ENCODE measurements around the gene PYGO1. TPM values are rescaled to one million over a fixed set of nuclear protein-coding genes. Genes with fewer than 3 reads are reported as not detected.

PYGO1 gene
- total RNA-seq, 2 experiments from 2014 or later, result not detected

- Histone ChIP-seq H3K27ac (ENCODE audit: low read depth, low read length, poor library complexity, severe bottlenecking) (no peak overlapping the region), H2AFZ (ENCODE audit: low read length) (no peak overlapping the region), H3K79me2 (ENCODE audit: insufficient read depth, low read depth, low read length) (no peaks in the 10 kb centered on the region), H3K36me3 (ENCODE audit: insufficient read depth, low read length) (no peaks in the 10 kb centered on the region), H3K4me1 (ENCODE audit: insufficient read depth, low read length, poor library complexity, severe bottlenecking) (no peaks in the 10 kb centered on the region), H3K4me2 (ENCODE audit: low read length) (no peak overlapping the region), H3K9me3 (ENCODE audit: low read length) (no peaks in the 10 kb centered on the region), H3K9me2 (ENCODE audit: insufficient read depth, low read length) (no peaks in the 10 kb centered on the region), H4K20me1 (ENCODE audit: insufficient read depth, low read length) (no peaks in the 10 kb centered on the region), H3K4me3 (ENCODE audit: low read depth, low read length, poor library complexity, severe bottlenecking) (no peak overlapping the region)
- ChIA-PET POLR2A (no interaction called here), CTCF (ENCODE audit: unreplicated experiment) (no interaction called here)
- TF ChIP-seq CTCF (conservative IDR thresholded peaks at IDR 0.05; ENCODE audit: low read length), result no peak
- TF ChIP-seq EZH2phosphoT487 (IDR thresholded peaks at IDR 0.05; ENCODE audit: borderline replicate concordance, low read depth, low read length), result no peak
- intact Hi-C loops (cut with micrococcal nuclease; ENCODE audit: unreplicated experiment), result no loop called here
- BruUV-seq (replicated peaks), result no TSS peak
- DNase-seq (ENCODE audit: low spot score), result no peak
Observed at GRCh38 chr15:55590788-55591187, 2.6 kb upstream of the PYGO1 start.

- Histone ChIP-seq H3K4me3 (ENCODE audit: low read depth, low read length, poor library complexity, severe bottlenecking) (no peak overlapping the region), H4K20me1 (ENCODE audit: insufficient read depth, low read length) (no peaks in the 10 kb centered on the region), H3K9me2 (ENCODE audit: insufficient read depth, low read length) (no peaks in the 10 kb centered on the region), H3K27ac (ENCODE audit: low read depth, low read length, poor library complexity, severe bottlenecking) (no peak overlapping the region), H3K79me2 (ENCODE audit: insufficient read depth, low read depth, low read length) (no peaks in the 10 kb centered on the region), H3K4me1 (ENCODE audit: insufficient read depth, low read length, poor library complexity, severe bottlenecking) (no peaks in the 10 kb centered on the region), H3K36me3 (ENCODE audit: insufficient read depth, low read length) (no peaks in the 10 kb centered on the region), H3K9me3 (ENCODE audit: low read length) (no peaks in the 10 kb centered on the region), H3K4me2 (ENCODE audit: low read length) (no peak overlapping the region), H2AFZ (ENCODE audit: low read length) (no peak overlapping the region)
- BruUV-seq (replicated peaks), result no TSS peak
- ChIA-PET POLR2A (no interaction called here), CTCF (ENCODE audit: unreplicated experiment) (no interaction called here)
- intact Hi-C loops (cut with micrococcal nuclease; ENCODE audit: unreplicated experiment), result no loop called here
- TF ChIP-seq EZH2phosphoT487 (IDR thresholded peaks at IDR 0.05; ENCODE audit: borderline replicate concordance, low read depth, low read length) (no peak), CTCF (conservative IDR thresholded peaks at IDR 0.05; ENCODE audit: low read length) (no peak)
- DNase-seq (ENCODE audit: low spot score), result no peak
Observed at GRCh38 chr15:55589287-55589686, 1.1 kb upstream of the PYGO1 start.

- H3K4me2 ChIP-seq (ENCODE audit: low read length), result no peak overlapping the region
- no peaks in the 10 kb centered on the region for H3K79me2 ChIP-seq (ENCODE audit: insufficient read depth, low read depth, low read length)
- no peak for DNase-seq (ENCODE audit: low spot score)
- H3K4me1 ChIP-seq (ENCODE audit: insufficient read depth, low read length, poor library complexity, severe bottlenecking), result no peaks in the 10 kb centered on the region
- ChIA-PET POLR2A (no interaction called here), CTCF (ENCODE audit: unreplicated experiment) (no interaction called here)
- H3K9me3 ChIP-seq (ENCODE audit: low read length), result no peaks in the 10 kb centered on the region
- H2AFZ ChIP-seq (ENCODE audit: low read length), result no peak overlapping the region
- no peak overlapping the region for H3K27ac ChIP-seq (ENCODE audit: low read depth, low read length, poor library complexity, severe bottlenecking)
- H3K9me2 ChIP-seq (ENCODE audit: insufficient read depth, low read length), result no peaks in the 10 kb centered on the region
- H3K36me3 ChIP-seq (ENCODE audit: insufficient read depth, low read length), result no peaks in the 10 kb centered on the region
- intact Hi-C loops (cut with micrococcal nuclease; ENCODE audit: unreplicated experiment), result no loop called here
- no peak overlapping the region for H3K4me3 ChIP-seq (ENCODE audit: low read depth, low read length, poor library complexity, severe bottlenecking)
- H4K20me1 ChIP-seq (ENCODE audit: insufficient read depth, low read length), result no peaks in the 10 kb centered on the region
- peak; percentile 82; the same call in 1 of the 2 replicates for TF ChIP-seq EZH2phosphoT487 (IDR thresholded peaks at IDR 0.05; ENCODE audit: borderline replicate concordance, low read depth, low read length)
- TF ChIP-seq CTCF (conservative IDR thresholded peaks at IDR 0.05; ENCODE audit: low read length), result no peak
- no TSS peak for BruUV-seq (replicated peaks)
Observed at GRCh38 chr15:55588815-55589115, 620 bp upstream of the PYGO1 start.

All from OCI-LY7 (cell line).